ENCODE results near the gene TBC1D22A. TPM values are rescaled to one million over a fixed set of nuclear protein-coding genes. Genes with fewer than 3 reads are reported as not detected.

TBC1D22A gene
- polyA plus RNA-seq, 1 donor (not counting 4 experiments of a cell fraction or from before 2014, with no cell fraction given) = 20.9 TPM

DNA sequence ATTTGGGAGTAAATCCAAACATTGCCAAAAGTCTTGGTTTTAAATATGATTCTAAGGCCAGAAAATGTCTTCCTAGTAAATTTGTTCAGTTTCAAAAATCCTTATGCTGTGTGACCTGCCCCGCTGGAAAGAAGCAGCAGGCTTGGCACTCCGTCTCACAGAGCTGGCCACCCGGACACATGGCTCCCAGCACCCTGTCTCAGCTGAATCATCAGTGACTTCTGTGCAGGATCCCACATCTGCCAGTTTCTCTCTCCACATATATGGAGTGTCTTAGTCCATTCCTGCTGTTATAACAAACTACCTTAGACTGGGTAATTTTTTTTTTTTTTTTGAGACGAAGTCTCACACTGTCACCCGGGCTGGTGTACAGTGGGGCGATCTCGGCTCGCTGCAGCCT lies 356.7 kb downstream of the TBC1D22A start:
- no peak overlapping the region for H3K4me2 ChIP-seq (ENCODE audit: control insufficient read depth, extremely low read depth, insufficient read depth, low read depth, low read length)
- dilution Hi-C loops (cut with MboI; ENCODE audit: extremely low pct_ligation_motif_present, low sequenced_read_pairs) = no loop called here
- peaks cover 9% of the 10 kb centered on the region for H3K4me1 ChIP-seq (ENCODE audit: control insufficient read depth, extremely low read depth, insufficient read depth, low read length)
- peaks cover 0 to 2% of the 10 kb centered on the region in 2 experiments for H3K36me3 ChIP-seq (ENCODE audit: control insufficient read depth in 2 of 2, extremely low read depth in 1 of 2, insufficient read depth in 2 of 2, low read length in 2 of 2)
- H2AFZ ChIP-seq (ENCODE audit: control insufficient read depth, low read length) = no peak overlapping the region
- no peaks in the 10 kb centered on the region for H3K9me1 ChIP-seq (ENCODE audit: control insufficient read depth, extremely low read depth, insufficient read depth, low read length)
- no peak overlapping the region for H3K9ac ChIP-seq (ENCODE audit: control insufficient read depth, extremely low read depth, insufficient read depth, low read length)
- no peak overlapping the region for H3K27ac ChIP-seq (ENCODE audit: control insufficient read depth, insufficient read depth, low read length)
- H3K4me3 ChIP-seq (ENCODE audit: control insufficient read depth in 2 of 3, extremely low read depth in 1 of 3, insufficient read depth in 2 of 3, low read depth in 1 of 3, low read length in 3 of 3) = no peak overlapping the region
- no peaks in the 10 kb centered on the region for H4K20me1 ChIP-seq (ENCODE audit: control insufficient read depth, extremely low read depth, insufficient read depth, low read length)
- no peak for DNase-seq (ENCODE audit: low read depth, low spot score)
- H3K27me3 ChIP-seq (ENCODE audit: control insufficient read depth, extremely low read depth, insufficient read depth, low read length) = no peaks in the 10 kb centered on the region
- no peaks in the 10 kb centered on the region for H3K79me2 ChIP-seq (ENCODE audit: control insufficient read depth, insufficient read depth, low read length)
- H3K9me3 ChIP-seq (ENCODE audit: control insufficient read depth, low read depth, low read length) = no peaks in the 10 kb centered on the region
- no peak for FAIRE-seq
- TF ChIP-seq, protein P1, sequence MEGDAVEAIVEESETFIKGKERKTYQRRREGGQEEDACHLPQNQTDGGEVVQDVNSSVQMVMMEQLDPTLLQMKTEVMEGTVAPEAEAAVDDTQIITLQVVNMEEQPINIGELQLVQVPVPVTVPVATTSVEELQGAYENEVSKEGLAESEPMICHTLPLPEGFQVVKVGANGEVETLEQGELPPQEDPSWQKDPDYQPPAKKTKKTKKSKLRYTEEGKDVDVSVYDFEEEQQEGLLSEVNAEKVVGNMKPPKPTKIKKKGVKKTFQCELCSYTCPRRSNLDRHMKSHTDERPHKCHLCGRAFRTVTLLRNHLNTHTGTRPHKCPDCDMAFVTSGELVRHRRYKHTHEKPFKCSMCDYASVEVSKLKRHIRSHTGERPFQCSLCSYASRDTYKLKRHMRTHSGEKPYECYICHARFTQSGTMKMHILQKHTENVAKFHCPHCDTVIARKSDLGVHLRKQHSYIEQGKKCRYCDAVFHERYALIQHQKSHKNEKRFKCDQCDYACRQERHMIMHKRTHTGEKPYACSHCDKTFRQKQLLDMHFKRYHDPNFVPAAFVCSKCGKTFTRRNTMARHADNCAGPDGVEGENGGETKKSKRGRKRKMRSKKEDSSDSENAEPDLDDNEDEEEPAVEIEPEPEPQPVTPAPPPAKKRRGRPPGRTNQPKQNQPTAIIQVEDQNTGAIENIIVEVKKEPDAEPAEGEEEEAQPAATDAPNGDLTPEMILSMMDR (optimal IDR thresholded peaks at IDR 0.05 in 1 of 3, IDR thresholded peaks at IDR 0.05 in 1 of 3, conservative IDR thresholded peaks at IDR 0.05 in 1 of 3; ENCODE audit: extremely low read depth in 1 of 3, insufficient read depth in 2 of 3, low read length in 3 of 3) = no peak
- TF ChIP-seq EZH2 (IDR thresholded peaks at IDR 0.05; ENCODE audit: low read length) = no peak

DNA sequence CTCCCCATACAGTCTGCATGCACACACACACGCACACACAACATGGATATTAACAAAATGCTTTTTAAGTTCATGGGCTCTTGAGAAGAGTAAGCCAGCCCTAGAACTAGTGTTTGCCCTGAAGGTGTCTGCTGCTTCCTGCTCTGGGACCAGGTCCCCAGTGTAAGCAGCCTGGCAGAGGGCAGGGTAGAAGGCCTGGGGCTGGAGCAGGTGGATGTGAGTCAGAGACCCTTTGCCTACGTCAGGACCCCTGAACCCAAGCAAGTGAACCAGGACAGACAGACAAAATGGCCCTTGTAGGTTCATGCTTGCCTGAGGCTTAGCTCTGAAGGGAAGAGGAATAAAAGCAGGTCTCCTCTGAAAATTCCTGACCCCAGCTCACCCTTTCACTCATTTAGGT lies 357.9 kb downstream of the TBC1D22A start:
- no peaks in the 10 kb centered on the region for H3K79me2 ChIP-seq (ENCODE audit: control insufficient read depth, insufficient read depth, low read length)
- TF ChIP-seq, protein P1 (optimal IDR thresholded peaks at IDR 0.05 in 1 of 3, IDR thresholded peaks at IDR 0.05 in 1 of 3, conservative IDR thresholded peaks at IDR 0.05 in 1 of 3; ENCODE audit: extremely low read depth in 1 of 3, insufficient read depth in 2 of 3, low read length in 3 of 3) = no peak
- TF ChIP-seq EZH2 (IDR thresholded peaks at IDR 0.05; ENCODE audit: low read length) = no peak
- H3K9ac ChIP-seq (ENCODE audit: control insufficient read depth, extremely low read depth, insufficient read depth, low read length) = no peak overlapping the region
- no peak overlapping the region for H3K4me3 ChIP-seq (ENCODE audit: control insufficient read depth in 2 of 3, extremely low read depth in 1 of 3, insufficient read depth in 2 of 3, low read depth in 1 of 3, low read length in 3 of 3)
- H3K36me3 ChIP-seq (ENCODE audit: control insufficient read depth in 2 of 2, extremely low read depth in 1 of 2, insufficient read depth in 2 of 2, low read length in 2 of 2) = peaks cover 0 to 2% of the 10 kb centered on the region in 2 experiments
- H3K4me1 ChIP-seq (ENCODE audit: control insufficient read depth, extremely low read depth, insufficient read depth, low read length) = peaks cover 9% of the 10 kb centered on the region
- no peaks in the 10 kb centered on the region for H3K27me3 ChIP-seq (ENCODE audit: control insufficient read depth, extremely low read depth, insufficient read depth, low read length)
- dilution Hi-C loops (cut with MboI; ENCODE audit: extremely low pct_ligation_motif_present, low sequenced_read_pairs) = no loop called here
- H3K27ac ChIP-seq (ENCODE audit: control insufficient read depth, insufficient read depth, low read length) = no peak overlapping the region
- DNase-seq (ENCODE audit: low read depth, low spot score) = no peak
- FAIRE-seq = no peak
- no peak overlapping the region for H2AFZ ChIP-seq (ENCODE audit: control insufficient read depth, low read length)
- H3K9me1 ChIP-seq (ENCODE audit: control insufficient read depth, extremely low read depth, insufficient read depth, low read length) = no peaks in the 10 kb centered on the region
- H4K20me1 ChIP-seq (ENCODE audit: control insufficient read depth, extremely low read depth, insufficient read depth, low read length) = no peaks in the 10 kb centered on the region
- H3K9me3 ChIP-seq (ENCODE audit: control insufficient read depth, low read depth, low read length) = no peaks in the 10 kb centered on the region
- no peak overlapping the region for H3K4me2 ChIP-seq (ENCODE audit: control insufficient read depth, extremely low read depth, insufficient read depth, low read depth, low read length)

Data from keratinocyte (primary cell).